Stimulated activated CD4-positive, alpha-beta T cell treated with anti-CD3 and anti-CD28 coated beads, Interleukin-2, amount 100 ng/mL, for 24 hours (primary cell): ENCODE results near the gene ACKR1.
A peak's percentile ranks its signal among the peaks of the same experiment; 100 is the strongest.

ENCODE experiments used
- DNase-seq, 2 donors: peaks; one replicate each; pipeline ENCODE4 v3.0.0-alpha.2; 2020

Gene ACKR1

DNA sequence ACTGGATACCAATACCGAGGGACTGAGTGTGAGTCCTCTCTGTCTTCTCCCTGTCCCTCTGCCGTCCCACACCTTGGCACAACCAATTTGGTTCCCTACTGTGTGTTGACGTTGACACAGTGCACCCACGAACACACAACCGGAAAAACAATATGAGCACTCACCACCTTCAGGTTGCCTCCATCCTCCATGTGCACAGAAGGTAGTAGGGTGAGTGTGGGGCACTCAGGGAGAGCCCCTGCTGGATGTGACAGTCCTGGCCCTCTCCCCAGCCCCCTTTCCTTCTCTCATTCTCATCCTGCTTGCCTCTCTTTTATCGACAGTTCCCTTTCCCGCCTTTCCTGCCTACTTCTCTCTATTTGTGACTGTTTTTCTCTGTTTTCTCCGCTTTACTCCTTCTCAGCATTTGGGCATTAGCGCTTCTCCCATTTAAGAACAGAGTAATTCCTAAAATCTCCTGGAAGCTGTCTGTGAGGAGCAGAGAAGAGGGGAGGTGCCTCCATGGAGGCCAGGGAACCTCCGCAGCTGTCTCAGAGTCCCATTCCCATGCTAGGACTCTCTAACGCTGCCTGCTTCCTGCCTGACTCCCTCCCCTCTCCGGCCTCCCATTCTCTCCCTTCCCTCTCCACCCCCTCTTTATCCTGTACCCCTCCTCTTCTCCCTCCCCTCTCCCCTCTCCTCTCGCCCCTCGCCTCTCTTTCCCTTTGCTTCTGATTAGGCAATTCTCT is 16.9 kb upstream of the ACKR1 start:
- DNase-seq = no peak

DNA sequence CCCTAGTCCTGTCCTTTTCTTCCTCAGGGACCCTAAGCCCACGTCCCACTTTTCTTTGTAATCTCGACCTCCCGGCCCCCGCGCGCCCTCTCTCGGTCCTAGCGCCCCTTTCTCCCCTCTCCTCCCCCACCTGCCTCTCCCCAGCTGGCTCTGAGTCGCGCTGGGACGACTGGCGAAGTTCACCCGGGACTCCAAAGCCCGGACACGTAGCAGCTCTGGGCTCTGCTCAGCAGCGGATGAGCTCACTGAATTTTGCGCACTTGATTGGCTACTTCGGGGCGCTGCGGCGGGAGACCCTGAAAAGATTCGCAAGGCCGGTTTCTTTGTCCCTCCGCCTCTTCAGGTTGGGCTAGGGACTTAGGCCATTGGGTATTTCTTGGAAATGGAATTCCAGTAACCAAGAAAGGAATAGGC is 16.3 kb upstream of the ACKR1 start:
- peak in 1 of 2 donors; percentile 11 for DNase-seq

DNA sequence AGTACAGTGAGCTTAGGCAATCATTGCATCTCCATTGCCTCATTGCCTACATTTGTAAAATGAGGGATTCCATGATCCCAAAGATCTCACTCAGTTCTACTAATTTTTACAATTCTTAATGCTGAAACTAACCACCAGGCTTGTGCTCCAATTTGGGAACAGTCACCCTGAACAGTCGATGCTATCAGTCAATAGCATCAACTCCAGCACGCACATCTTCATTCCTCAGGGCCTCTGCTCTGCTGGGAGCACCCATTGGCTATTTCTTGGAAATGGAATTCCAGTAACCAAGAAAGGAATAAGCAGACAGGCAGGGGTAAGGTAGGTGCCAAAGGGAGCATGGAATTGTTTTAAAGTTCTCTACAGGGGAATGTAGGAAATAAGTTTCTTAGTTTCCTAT is 14.2 kb upstream of the ACKR1 start:
- DNase-seq = no peak

DNA sequence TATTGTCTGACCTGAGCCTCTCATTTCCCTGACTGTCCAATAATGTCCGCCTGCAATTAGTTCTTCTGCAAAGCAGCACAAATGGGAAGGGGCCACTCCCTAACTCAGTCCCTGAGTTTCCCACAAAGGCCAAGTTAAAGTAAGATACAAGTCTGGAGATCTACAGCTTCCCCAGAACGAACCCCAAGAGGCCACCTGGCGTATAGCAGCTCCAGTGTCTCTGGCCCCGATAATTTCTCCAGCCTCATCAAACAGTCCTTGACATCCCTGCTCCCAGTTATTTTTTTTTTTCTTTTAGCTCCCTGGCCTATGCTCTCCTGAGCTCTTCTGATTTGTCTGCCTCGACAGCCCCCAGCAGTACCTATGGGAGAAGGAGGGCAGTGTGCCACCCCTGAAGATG is 8.1 kb upstream of the ACKR1 start:
- DNase-seq = no peak

DNA sequence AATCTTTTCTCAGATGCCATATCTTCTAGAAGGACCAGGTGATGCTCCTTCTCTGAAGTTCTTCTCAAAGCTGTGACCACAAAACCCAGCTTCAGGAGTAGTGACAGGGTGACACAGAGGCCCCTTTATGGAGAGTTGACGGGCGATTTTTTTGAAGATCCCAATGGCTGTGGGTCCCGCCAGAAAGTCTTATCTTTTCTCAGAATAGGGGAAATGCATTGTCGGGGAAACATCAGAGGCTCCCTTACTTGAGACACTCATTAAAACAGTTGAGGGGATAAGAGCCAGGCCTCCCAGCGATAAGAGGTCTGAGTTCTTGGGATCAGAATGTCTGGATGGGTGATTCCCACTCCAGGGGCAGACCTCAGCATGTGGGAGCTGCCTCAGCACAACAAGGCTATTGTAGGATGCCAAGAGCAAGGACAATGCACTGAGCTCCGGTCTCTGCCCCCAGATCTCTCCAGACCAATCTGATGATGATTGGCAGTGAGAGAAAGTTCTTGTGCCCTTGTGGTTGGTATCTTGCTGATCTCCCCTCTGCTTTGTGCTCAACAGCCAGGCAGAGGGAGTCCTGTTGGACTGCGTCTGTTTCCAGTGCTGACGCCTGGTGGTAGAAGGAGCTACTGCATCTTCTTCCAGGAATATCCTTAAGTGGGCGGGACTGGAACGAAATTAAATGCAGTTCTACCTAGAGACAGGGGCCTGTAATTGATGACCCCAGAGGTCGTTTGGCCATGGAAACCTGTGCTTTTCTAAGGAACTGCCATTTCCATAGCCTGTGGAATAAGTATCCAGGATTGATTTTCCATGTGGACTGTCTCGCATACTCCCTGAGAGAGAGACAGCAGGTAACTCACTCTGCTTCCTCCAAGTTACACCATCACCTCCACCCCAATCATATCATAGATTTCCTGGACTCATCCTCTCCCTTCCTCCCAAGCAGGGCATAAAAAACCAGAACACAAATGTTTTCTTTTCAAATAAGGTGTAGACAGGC is 6.8 kb upstream of the ACKR1 start:
- DNase-seq = peak; percentile 58 to 73

DNA sequence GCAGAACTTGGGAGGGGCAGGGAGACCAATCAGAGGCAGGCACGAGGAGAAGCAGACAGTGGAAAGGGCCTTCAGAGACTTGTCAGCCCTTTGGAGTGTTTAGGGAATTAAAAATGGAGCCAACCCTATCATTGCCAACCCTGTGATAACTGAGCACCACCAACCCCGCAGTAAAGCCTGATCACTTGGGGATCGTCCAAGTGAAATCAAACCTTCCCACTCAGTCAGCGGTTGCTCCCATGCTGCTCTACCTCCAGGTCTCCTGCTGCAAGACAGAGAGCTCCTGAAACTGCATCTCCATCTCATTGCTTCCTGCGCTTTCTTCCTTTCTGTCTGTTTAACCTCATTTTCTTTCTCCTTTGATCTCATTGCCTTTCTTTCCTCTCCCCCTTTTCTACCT is 4.8 kb upstream of the ACKR1 start:
- no peak for DNase-seq

DNA sequence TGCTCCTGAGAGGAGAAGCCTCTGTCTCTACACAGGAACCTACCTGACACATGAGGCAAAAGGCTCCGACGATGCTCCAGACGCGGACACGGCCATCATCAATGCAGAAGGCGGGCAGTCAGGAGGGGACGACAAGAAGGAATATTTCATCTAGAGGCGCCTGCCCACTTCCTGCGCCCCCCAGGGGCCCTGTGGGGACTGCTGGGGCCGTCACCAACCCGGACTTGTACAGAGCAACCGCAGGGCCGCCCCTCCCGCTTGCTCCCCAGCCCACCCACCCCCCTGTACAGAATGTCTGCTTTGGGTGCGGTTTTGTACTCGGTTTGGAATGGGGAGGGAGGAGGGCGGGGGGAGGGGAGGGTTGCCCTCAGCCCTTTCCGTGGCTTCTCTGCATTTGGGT is 3.9 kb upstream of the ACKR1 start:
- DNase-seq = no peak

DNA sequence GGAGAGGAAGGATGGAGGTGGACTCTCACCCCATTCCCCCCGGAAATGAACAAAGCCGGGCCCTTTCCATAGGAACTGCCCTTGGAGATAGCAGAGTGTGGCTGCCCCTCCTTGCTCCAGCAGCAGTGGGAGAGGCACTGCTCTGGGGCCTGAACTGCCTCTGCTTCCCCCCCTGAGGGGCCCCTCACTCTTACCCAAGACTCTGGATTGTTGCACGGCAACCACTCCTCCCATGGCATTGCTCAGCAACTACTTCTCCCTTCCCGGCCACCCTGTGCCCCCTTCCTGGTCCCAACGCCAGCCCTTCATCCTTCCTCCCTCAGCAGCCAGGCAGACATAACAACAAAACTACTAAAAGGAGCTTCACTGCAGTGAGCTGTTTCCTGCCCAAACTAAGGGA is 3.0 kb upstream of the ACKR1 start:
- no peak for DNase-seq

DNA sequence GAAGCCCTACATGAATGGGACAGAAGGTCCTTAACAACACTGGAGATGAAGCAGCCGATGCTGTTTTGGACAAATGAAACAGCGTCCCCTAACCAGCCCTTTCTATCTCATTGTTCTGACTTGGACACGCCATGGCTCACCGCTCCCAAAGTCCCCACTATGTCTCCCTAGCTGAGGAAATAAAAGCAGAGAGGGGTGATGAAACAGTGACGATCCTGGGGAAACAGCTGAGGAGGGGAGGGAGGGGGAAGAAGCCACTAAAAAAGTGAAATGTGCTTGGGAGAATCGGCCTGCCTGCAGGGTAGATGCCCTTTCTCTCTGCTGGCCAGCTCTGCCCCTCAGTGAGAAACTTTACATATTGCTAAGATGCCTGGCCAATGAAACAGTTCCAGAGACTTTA is 1.1 kb upstream of the ACKR1 start:
- DNase-seq = no peak

DNA sequence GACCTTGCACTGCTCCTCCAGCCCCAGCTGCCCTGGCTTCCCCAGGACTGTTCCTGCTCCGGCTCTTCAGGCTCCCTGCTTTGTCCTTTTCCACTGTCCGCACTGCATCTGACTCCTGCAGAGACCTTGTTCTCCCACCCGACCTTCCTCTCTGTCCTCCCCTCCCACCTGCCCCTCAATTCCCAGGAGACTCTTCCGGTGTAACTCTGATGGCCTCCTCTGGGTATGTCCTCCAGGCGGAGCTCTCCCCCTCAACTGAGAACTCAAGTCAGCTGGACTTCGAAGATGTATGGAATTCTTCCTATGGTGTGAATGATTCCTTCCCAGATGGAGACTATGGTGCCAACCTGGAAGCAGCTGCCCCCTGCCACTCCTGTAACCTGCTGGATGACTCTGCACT is 550 bp downstream of the ACKR1 start:
- no peak for DNase-seq

DNA sequence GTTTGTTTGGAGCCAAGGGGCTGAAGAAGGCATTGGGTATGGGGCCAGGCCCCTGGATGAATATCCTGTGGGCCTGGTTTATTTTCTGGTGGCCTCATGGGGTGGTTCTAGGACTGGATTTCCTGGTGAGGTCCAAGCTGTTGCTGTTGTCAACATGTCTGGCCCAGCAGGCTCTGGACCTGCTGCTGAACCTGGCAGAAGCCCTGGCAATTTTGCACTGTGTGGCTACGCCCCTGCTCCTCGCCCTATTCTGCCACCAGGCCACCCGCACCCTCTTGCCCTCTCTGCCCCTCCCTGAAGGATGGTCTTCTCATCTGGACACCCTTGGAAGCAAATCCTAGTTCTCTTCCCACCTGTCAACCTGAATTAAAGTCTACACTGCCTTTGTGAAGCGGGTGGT is 1.4 kb downstream of the ACKR1 start:
- DNase-seq = no peak

DNA sequence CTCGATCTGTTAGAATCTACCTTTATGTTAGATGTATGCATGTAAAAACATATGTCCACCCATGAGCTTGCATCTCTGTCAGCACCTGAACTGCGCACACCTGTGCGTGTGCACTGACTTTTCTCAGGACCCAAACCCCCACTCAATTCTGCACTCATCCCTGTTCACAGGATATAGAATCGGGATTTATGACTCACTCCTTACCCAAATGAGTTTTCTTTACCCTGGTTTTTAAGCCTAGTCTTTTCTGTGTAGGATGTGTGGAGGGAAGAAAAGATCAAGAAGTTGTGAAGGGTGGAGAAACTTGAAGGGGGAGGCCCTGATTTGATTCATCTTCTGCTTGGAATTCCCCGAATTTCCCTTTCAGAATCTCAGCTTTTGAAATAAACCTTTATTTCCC is 2.4 kb downstream of the ACKR1 start:
- DNase-seq = no peak

DNA sequence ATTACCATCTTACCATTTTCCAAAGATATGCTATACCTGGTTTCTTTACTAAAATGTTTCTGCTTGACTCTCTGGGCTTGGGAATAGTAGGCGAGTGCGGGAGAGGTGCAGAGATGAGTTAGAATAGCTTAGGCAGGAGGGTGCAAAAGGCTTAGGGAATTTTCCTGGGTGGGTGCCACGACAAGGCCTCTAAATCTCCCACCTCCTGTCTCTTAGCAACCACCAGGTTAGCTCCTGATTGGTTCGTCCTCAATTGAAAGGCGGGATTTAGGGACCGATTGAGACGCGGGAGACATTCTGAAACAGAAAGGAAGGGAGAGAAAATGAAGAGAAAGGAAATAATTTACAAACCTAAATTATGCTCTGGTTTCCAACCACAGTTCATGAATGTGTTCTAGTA is 3.1 kb downstream of the ACKR1 start:
- DNase-seq = no peak

DNA sequence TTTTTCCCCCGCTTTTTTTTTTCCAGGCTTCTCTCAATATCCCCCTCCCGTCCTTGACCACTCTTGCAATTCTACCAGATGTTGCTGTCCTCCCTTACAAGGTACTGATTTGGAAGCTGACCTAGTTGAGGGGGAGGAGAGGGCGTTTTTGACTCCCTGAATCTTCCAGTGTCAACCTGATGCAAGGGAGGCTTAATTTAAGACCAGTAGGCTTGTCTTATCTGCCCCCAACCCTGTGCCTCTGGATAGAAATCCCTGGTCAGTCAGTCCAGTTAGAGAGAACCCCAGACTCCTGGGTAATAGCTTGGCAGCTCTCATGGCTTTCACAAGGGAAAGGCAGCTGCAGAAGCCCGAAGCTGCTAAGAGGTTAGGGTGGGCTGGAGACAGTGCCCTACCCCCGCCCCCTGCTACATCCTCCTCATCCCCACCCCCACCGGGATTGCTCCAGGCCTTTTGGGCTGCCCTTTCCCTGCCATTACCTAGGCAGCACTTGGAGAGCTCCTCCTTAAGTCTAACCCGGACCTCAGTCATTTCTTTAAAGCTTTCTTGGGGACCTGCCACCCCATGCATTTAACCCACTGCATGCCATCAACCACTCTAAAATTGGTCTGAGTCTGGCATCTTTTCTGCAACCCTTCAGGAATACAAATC is 3.6 kb downstream of the ACKR1 start:
- no peak for DNase-seq

DNA sequence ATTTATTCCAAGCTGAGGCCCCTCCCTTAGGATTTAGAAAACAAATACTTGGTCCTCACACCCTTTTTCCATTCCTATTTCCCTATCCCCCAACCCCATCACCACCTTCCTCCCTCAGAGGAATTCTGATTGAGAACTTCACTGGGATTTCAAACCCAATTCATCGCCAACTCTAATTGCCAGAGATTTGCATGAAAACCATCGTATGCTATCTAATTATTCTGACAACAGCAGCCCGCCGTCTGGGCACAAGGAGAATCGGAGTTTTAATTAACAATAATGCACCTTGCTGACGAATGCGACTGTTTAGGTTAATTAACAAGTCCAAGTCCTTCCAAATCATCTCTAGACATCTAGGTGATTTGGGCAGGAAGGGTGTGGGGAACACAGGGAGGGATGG is 4.4 kb downstream of the ACKR1 start:
- no peak for DNase-seq

DNA sequence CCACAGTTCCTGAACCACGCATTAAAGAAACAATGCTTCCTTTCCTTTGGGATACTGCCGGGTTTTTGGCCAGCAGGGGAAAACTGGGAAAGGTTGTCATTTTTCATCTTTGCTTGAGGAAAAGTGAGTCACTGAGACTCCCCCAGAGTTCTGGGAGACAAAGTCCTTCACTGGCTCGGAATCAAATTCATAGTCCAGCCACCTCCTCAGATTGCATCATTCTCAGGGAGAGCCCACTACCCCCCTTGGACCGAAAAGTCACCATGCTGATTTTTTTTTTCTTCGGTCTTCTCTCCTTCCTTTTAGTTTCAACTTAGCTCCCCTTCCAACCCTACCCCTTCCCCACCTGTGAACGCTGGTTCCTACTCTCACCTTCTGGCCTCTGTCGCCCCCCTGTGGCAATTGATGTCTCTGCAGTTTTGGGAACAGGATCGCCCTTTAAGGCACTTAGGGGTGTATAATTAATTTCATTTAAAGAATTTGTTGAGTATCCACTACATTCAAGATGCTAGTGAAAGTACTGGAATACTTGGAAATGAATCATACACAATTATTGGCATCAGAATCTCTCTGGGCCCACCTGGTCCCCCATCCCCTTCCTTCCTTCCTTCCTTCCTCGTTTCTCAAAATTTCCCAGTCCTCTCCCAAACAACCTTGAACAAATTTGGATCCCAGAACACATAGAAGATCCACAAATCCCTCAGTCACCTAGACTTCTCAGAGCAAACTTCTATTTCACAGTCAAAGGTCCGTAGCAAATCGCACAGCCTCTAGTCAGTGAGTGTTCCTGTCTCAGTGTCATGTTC is 6.9 kb downstream of the ACKR1 start:
- DNase-seq = peak; percentile 69 to 72

DNA sequence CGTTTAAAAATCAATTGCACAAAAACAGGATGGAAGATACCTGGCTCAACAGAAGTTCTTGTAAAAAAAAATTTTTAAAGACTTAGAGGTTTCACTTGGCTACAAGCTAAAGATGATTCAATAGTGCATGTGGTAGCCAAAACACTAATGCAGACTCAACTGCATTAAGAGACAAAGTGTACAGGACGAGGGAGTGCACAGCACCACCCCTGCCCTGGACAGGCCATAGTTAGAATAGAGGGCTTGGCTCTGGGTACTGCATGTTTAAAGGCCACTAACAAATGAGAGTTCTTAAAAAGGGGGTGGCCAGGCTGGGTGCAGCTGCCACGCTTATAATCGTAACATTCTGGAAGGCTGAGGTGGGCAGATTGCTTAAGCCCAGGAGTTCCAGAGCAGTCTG is 7.9 kb downstream of the ACKR1 start:
- no peak for DNase-seq

DNA sequence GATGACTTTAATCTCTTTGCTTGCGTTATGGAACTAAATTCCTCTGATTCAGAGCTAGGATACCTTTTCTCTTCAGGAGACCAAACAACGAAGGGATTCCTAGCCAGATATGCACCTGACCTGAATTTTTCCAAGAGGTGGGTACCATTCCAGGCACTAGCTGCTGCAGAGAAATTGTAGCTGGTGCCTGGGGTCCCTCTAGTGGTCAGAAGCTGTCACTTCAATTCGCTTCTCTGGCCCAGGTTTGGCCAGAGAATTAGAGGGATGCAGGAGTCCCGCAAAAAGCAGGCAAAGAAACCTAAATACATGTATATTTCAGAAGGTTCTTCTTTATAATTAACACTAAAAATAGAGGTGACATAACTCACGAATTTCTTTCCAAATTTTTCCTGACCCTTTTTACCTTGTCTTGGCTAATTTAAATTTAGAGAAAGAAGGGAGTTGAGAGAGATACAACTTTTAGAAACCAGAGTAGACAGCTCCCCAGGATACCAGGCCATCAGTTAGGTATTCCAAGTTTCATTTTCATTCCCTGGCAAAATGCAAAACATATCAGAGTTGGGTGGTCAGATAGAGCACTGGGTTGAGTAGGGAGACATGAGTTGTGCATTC is 9.6 kb downstream of the ACKR1 start:
- DNase-seq = peak; percentile 42 to 49

DNA sequence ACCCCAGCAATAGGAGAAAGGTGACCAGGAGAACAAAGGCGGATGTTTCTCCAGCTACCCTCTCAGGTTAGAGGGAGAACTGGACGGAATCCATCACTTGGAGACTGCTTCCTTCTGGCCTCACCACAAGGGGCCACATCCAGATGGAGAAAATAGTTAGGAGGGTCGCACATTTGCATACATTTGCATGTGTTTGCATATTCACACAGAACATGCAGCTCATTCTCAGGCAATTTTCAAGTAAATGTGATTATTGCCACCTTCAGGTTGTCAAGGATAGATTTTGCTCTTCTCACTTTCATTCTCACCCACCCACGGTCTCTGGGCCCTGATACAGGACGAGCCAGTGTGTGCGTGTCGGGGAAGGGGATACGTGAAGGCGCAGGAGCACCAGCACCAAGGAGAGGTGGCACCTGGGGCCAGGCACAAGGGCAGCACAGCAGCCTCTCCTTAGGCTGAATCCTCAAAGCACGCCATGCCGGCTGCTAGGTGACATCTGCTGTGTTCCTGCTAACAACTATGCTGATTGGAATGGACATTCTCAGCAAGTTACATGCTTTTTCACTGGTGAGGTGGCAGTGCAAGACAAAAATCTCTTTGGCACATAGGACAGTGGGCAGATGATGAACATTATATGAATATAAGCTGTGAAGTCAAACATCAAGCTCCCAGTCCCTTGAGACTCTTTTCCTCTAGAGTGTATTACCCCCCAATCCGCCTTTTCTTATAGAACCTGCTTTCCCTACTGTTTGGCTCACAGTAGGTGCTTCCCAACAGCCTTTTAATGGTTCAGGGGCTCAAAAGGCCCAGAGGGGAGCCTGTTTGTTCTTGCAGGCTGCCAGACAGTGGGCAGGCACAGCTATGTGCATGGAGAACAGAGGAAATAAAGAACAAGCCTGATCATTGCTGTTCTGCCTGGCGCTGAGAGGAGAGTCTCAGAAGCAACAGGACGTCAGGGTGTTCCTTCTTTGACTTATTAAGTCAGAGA is 14.3 kb downstream of the ACKR1 start:
- no peak for DNase-seq

DNA sequence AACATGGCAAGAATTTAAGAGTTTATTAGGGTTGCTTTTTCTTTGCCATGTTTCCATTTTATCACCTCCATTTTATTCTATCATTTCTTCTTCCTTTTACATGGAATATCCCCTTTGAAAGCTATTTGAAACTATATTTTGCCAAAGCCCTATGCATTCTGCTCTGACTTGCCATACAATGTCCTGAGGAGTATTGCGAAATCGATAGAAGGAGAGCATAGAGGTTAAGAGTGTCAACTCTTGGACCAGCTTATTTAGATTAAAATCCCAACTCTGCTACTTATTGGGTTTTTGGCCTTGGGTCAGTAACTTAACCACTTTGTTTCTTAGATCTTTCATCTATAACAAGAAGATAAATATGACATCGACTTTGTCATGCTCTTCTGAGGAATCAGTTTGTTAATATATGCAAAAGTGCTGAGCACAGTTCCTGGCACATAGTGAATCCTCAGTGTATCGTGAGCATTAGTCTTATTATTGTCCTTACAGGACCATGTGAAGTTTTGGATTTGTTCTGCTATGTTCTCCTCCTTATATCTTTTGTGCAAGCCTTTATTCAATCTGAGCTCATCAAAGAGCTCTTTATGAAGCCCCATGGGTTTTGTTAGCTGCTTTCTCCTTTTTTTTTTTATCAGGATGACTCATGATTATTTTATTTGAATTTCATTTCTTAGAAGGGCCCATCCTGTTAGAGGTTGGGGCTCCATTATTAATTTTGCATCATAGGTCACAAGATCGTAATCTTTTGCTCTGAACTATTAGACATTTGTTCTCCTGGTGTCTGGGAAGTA is 17.6 kb downstream of the ACKR1 start:
- no peak for DNase-seq
